Measurements from ENCODE around the gene STARD3. TPM values are rescaled to one million over a fixed set of nuclear protein-coding genes. Genes with fewer than 3 reads are reported as not detected.

The STARD3 gene
- total and polyA plus RNA-seq, 9 of the 15 experiments (the other 6 are each of a cell fraction or from before 2014, with no cell fraction given), result 0.63 to 87.0 (median 46.0) TPM

- peaks cover 72% of the 10 kb centered on the region; the same call in 1 of the 3 replicates for H3K36me3 ChIP-seq (ENCODE audit: control insufficient read depth, insufficient read depth, low read length)
- H3K9me1 ChIP-seq (ENCODE audit: control insufficient read depth, insufficient read depth, low read length), result no peaks in the 10 kb centered on the region
- peaks cover 10 to 55% of the 10 kb centered on the region in 2 experiments; a peak in 4 of 5 replicates for H3K4me1 ChIP-seq (replicated peaks in 1 of 2; ENCODE audit: control insufficient read depth in 2 of 2, insufficient read depth in 2 of 2, low read length in 2 of 2)
- no peaks in the 10 kb centered on the region for H3K9me3 ChIP-seq (replicated peaks; ENCODE audit: control insufficient read depth, insufficient read depth, low read depth, low read length)
- no peaks in the 10 kb centered on the region for H4K20me1 ChIP-seq (replicated peaks; ENCODE audit: control insufficient read depth, insufficient read depth, low read length)
- intact Hi-C loops (cut with micrococcal nuclease), result no loop called here
- H3K4me3 ChIP-seq, result no peak overlapping the region
- no TSS peak for BruUV-seq (replicated peaks)
- ATAC-seq (no peak), FAIRE-seq (no peak), DNase-seq (ENCODE audit: extremely low read depth in 1 of 4, low spot score in 3 of 4) (no peak)
- peak overlapping the region in 1 of 2 experiments; percentile 36; a peak in 1 of 4 replicates for H3K9ac ChIP-seq (ENCODE audit: insufficient read depth in 1 of 2, low read depth in 2 of 2, low read length in 2 of 2)
- no peak overlapping the region for H3K4me2 ChIP-seq (ENCODE audit: insufficient read depth, low read length)
- CTCF ChIA-PET (ENCODE audit: low intra/inter-chr PET ratio), result no interaction called here
- no peak overlapping the region for H3K27ac ChIP-seq (ENCODE audit: extremely low read depth, low read depth, low read length)
- POLR2A ChIA-PET, result interaction anchor here (1.2 kb wide), 1 partner anchor 10 kb away, joined by 5 read pairs; no protein-coding TSS in a partner anchor
- TF ChIP-seq NR2C1 (IDR thresholded peaks at IDR 0.05) (no peak), NR2C1 (tag; IDR thresholded peaks at IDR 0.05) (no peak), RBM14 (IDR thresholded peaks at IDR 0.05; ENCODE audit: borderline replicate concordance, insufficient read depth, low read depth, low read length) (no peak), HMGXB4 (CRISPR knock-in tag; IDR thresholded peaks at IDR 0.05) (no peak), FOXO4 (CRISPR knock-in tag; IDR thresholded peaks at IDR 0.05) (no peak), ZKSCAN8 (CRISPR knock-in tag; IDR thresholded peaks at IDR 0.05) (no peak), MNT (conservative IDR thresholded peaks at IDR 0.05) (no peak)
- no peaks in the 10 kb centered on the region; the same call in 1 of the 3 replicates for H3K79me2 ChIP-seq (ENCODE audit: control insufficient read depth, insufficient read depth, low read length)
- 85% methylated on average over 5 of the region's 5 CpGs for WGBS (ENCODE audit: insufficient coverage, low coverage, missing lambda C conversion rate)
- no peaks in the 10 kb centered on the region for H3K27me3 ChIP-seq (ENCODE audit: control insufficient read depth in 2 of 2, insufficient read depth in 2 of 2, low read length in 2 of 2)
- in situ Hi-C loops (cut with MboI), result no loop called here
- H2AFZ ChIP-seq (ENCODE audit: low read depth, low read length), result no peak overlapping the region
Observed at GRCh38 chr17:39660011-39660360, 23.0 kb downstream of the STARD3 start.
